NCI-H128 (cell line): ENCODE data around the gene CCNDBP1.

ENCODE experiments used
- DNase-seq: peaks from one replicate; lab custom pipeline; 2025; ENCODE audit not compliant: unreplicated experiment; lab: John Stamatoyannopoulos, UW

Gene CCNDBP1

GRCh38 chr15:43242616-43243015 is 57.4 kb downstream of the CCNDBP1 start:
- no peak for DNase-seq

GRCh38 chr15:43243020-43243645 is 57.9 kb downstream of the CCNDBP1 start:
- DNase-seq = no peak

- DNase-seq = no peak
Measured at GRCh38 chr15:43244092-43244491, 58.9 kb downstream of the CCNDBP1 start.

GRCh38 chr15:43246261-43246774 is 61.1 kb downstream of the CCNDBP1 start:
- no peak for DNase-seq
